ENCODE results near the gene GDF2.

Gene GDF2

GRCh38 chr10:47359626-47360418 lies 37.6 kb downstream of the GDF2 start:
- no peak overlapping the region for H3K4me3 Mint-ChIP-seq
- H3K36me3 Mint-ChIP-seq (ENCODE audit: insufficient read depth): peaks cover 6% of the 10 kb centered on the region
- ATAC-seq (replicated peaks): no peak

GRCh38 chr10:47360419-47361040 lies 38.3 kb downstream of the GDF2 start:
- Mint-ChIP-seq H3K27me3 (peaks cover 7 to 18% of the 10 kb centered on the region in 2 donors), H3K36me3 (ENCODE audit: insufficient read depth) (peaks cover 6% of the 10 kb centered on the region), H3K4me1 (ENCODE audit: low read depth in 2 of 2) (no peaks in the 10 kb centered on the region), H3K4me3 (no peak overlapping the region), H3K27ac (no peak overlapping the region), H3K9me3 (no peaks in the 10 kb centered on the region)
- DNase-seq (no peak), ATAC-seq (replicated peaks) (no peak)

More at GRCh38 chr10:47359626-47360418, 37.6 kb downstream of the GDF2 start:
- no peak for DNase-seq
- H3K4me1 Mint-ChIP-seq (ENCODE audit: low read depth in 2 of 2): no peaks in the 10 kb centered on the region
- peaks cover 0 to 12% of the 10 kb centered on the region in 2 donors for H3K27me3 Mint-ChIP-seq
- H3K9me3 Mint-ChIP-seq: no peaks in the 10 kb centered on the region
- peak overlapping the region in 1 of 2 donors; percentile 13 for H3K27ac Mint-ChIP-seq

GRCh38 chr10:47361293-47361692 lies 39.0 kb downstream of the GDF2 start:
- Mint-ChIP-seq H3K36me3 (ENCODE audit: insufficient read depth) (peaks cover 6% of the 10 kb centered on the region), H3K27me3 (peaks cover 7 to 24% of the 10 kb centered on the region in 2 donors), H3K9me3 (no peaks in the 10 kb centered on the region), H3K4me3 (no peak overlapping the region), H3K27ac (no peak overlapping the region), H3K4me1 (ENCODE audit: low read depth in 2 of 2) (no peaks in the 10 kb centered on the region)
- no peak for DNase-seq
- ATAC-seq (replicated peaks): no peak

DNA sequence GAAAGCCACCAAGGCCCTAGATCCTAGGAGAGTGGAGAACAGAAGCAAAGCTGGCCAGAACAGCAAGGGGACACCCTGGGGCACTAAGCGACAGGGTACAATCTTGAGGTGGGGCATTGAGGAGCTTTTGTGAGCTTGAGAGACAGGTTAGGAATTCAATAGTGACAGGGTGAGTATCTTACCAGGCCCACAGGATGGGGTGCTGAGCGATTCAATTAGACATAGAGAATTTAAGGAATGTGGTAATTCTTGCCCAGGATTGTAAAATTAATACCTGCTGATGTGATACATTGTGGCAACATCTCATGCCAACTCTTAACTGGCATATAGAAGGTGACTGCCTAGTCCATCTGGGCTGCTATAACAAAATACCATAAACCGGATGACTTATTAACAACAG lies 39.9 kb downstream of the GDF2 start:
- ATAC-seq (replicated peaks): no peak

DNA sequence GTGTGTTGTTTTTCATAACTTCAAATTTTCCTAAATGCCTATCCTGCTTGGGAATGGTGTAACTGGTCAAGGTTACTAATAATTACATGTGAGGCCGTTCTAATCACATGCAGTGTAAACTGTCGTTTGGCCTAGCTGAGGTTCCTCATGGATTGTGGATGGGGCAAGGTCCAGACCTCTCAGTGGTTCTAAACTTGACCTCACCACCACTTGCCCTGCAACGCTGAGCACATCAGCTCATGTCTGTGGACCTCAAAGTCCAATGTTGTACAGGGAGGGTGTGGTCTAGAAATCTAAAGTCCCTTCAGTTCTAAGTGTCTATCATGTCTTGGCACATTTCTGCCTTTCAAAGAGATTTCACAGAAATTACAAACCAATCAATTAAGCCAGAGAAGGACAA lies 41.5 kb downstream of the GDF2 start:
- no peak overlapping the region for H3K27ac Mint-ChIP-seq
- no peaks in the 10 kb centered on the region for H3K4me1 Mint-ChIP-seq (ENCODE audit: low read depth in 2 of 2)
- DNase-seq (no peak), ATAC-seq (replicated peaks) (no peak)
- H3K36me3 Mint-ChIP-seq (ENCODE audit: insufficient read depth): peaks cover 2% of the 10 kb centered on the region
- no peaks in the 10 kb centered on the region for H3K9me3 Mint-ChIP-seq
- H3K4me3 Mint-ChIP-seq: no peak overlapping the region
- H3K27me3 Mint-ChIP-seq: peaks cover 7 to 23% of the 10 kb centered on the region in 2 donors

More for the DNA sequence above, 39.9 kb downstream of the GDF2 start:
- DNase-seq: no peak
- peaks cover 7 to 24% of the 10 kb centered on the region in 2 donors for H3K27me3 Mint-ChIP-seq
- H3K9me3 Mint-ChIP-seq: no peaks in the 10 kb centered on the region
- H3K4me3 Mint-ChIP-seq: no peak overlapping the region
- H3K4me1 Mint-ChIP-seq (ENCODE audit: low read depth in 2 of 2): no peaks in the 10 kb centered on the region
- H3K36me3 Mint-ChIP-seq (ENCODE audit: insufficient read depth): peaks cover 4% of the 10 kb centered on the region
- H3K27ac Mint-ChIP-seq: no peak overlapping the region

DNA sequence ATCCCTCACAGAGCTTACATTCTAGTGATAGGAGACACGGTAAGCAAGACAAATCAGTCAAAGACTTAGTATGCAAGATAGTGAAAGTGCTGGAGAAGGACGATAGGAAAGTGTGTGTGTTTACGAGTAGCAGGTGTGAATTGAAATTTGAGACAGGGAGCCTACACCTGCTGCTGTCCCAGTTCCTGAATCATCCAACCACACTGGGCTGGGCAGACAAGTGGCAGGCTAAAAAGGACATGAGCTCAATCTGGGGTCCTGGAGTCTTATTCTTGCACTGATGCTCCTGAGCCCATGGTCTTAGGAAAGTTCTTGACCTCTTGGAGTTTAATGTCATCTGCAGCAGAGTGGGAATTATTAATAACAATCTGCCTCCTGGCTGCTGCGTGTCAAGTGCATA lies 42.1 kb downstream of the GDF2 start:
- Mint-ChIP-seq H3K9me3 (no peaks in the 10 kb centered on the region), H3K27ac (no peak overlapping the region), H3K36me3 (ENCODE audit: insufficient read depth) (peaks cover 2% of the 10 kb centered on the region), H3K27me3 (peaks cover 7 to 17% of the 10 kb centered on the region in 2 donors), H3K4me3 (no peak overlapping the region), H3K4me1 (ENCODE audit: low read depth in 2 of 2) (no peaks in the 10 kb centered on the region)
- ATAC-seq (replicated peaks) (no peak), DNase-seq (no peak)

DNA sequence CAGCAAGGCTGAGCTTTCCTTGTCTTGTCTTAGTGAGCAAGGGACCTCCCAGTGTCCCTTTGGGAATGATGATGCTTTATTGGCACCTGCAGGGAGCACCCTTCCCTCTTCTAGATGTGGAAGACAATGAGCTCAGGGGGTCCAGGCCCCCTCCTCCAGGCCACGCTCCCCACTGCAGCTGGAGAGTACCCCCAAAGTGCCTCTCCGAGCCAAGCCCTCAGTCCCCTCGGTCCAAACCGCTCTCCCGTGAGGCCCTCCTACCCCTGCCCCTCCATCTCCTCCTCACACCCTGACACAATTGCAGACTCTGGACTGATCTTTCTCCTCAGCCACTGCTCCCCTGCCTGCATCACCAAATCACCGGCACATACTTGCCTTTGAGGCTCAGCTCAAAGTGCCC lies 42.7 kb downstream of the GDF2 start:
- Mint-ChIP-seq H3K4me3 (no peak overlapping the region), H3K27me3 (peaks cover 7 to 13% of the 10 kb centered on the region in 2 donors), H3K27ac (no peak overlapping the region)

GRCh38 chr10:47365431-47366180 lies 43.4 kb downstream of the GDF2 start:
- Mint-ChIP-seq H3K27ac (no peak overlapping the region), H3K4me1 (ENCODE audit: low read depth in 2 of 2) (no peaks in the 10 kb centered on the region), H3K27me3 (peaks cover 7 to 13% of the 10 kb centered on the region in 2 donors), H3K9me3 (no peaks in the 10 kb centered on the region), H3K36me3 (ENCODE audit: insufficient read depth) (peaks cover 2% of the 10 kb centered on the region), H3K4me3 (no peak overlapping the region)
- DNase-seq (no peak), ATAC-seq (replicated peaks) (no peak)

More for the DNA sequence above, 42.7 kb downstream of the GDF2 start:
- Mint-ChIP-seq H3K9me3 (no peaks in the 10 kb centered on the region), H3K36me3 (ENCODE audit: insufficient read depth) (peaks cover 2% of the 10 kb centered on the region), H3K4me1 (ENCODE audit: low read depth in 2 of 2) (no peaks in the 10 kb centered on the region)
- ATAC-seq (replicated peaks): no peak
- DNase-seq: no peak

DNA sequence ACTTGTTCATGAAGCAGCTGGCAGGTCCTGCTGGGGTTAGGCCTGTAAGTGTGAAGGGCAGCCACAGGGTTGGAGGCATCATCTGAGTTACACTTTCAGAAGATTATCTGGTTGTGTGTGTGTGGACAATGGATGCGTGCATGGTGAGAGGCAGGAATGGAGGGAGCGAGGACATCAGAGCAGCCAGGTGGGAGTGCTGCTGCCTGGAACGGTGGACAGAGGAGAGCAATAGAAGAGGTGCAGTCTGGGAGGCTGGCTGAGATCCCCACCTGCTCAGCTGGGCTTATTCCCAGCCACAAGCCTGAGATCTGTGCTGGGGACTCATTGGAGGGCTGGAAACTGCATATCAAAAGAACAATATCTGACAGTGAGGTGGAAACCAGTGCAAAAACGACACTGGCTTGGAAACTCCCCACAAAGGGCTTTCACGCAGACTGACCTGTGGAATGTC lies 44.0 kb downstream of the GDF2 start:
- peaks cover 2% of the 10 kb centered on the region for H3K36me3 Mint-ChIP-seq (ENCODE audit: insufficient read depth)
- no peak overlapping the region for H3K4me3 Mint-ChIP-seq
- H3K9me3 Mint-ChIP-seq: no peaks in the 10 kb centered on the region
- no peak for DNase-seq
- no peak for ATAC-seq (replicated peaks)
- no peaks in the 10 kb centered on the region for H3K4me1 Mint-ChIP-seq (ENCODE audit: low read depth in 2 of 2)
- peaks cover 7 to 13% of the 10 kb centered on the region in 2 donors for H3K27me3 Mint-ChIP-seq
- H3K27ac Mint-ChIP-seq: no peak overlapping the region

DNA sequence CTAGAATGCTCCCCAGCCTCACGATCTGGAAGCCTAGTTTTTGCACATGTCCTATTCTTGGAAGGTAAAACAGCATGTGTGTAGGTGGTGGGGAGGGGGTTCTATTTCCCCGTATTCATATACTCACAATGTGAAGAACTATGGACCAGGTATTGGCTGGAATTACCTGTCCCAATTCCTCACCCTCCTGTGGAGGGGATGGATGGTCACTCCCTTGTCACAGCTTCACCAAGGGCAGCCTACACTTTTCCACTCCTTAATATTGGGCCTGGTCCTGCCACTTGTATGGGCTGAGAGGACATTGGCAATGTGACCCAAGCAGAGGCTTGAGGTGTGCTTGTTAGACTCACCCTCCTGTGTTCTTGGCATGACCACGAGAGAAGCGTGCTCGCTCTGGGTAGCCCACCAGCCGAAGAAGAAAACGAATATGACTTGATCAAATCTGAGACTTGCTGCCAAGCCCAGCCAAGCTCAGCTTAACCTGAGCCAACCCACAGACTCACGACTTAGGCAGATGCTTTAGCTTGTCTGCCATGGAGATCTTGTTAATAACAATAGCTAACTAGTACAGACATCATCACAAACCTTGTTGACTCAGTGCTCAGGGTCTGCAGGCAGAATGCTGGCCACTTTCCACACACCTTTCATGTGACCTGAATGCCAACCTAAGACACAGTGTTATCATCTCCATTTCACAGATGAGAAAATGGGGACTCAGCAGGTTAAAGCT lies 44.6 kb downstream of the GDF2 start:
- H3K4me1 Mint-ChIP-seq (ENCODE audit: low read depth in 2 of 2): no peaks in the 10 kb centered on the region
- H3K36me3 Mint-ChIP-seq (ENCODE audit: insufficient read depth): peaks cover 2% of the 10 kb centered on the region
- no peak for DNase-seq
- H3K27me3 Mint-ChIP-seq: peaks cover 7 to 13% of the 10 kb centered on the region in 2 donors
- H3K4me3 Mint-ChIP-seq: no peak overlapping the region
- H3K27ac Mint-ChIP-seq: no peak overlapping the region
- H3K9me3 Mint-ChIP-seq: no peaks in the 10 kb centered on the region
- no peak for ATAC-seq (replicated peaks)

DNA sequence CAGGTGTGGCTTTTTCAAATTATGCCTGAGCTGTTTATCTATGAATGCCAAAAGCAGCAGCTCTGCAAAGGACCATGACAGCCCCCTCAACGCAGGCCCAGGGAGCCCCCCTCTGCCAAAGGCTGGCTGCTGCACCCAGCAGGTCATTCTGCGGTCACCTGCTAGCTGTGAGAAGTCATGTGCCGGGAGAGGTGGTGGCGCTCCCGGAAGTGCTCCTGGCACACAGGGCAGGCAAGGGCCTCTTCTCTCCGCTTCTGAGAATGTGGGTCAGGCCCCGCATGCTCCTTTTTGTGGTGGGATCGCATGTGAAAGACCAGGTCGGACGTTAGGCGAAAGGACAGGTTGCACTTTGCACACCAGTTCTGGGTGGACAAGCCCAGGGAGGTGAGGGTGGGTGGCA lies 45.4 kb downstream of the GDF2 start:
- Mint-ChIP-seq H3K27me3 (peaks cover 7 to 13% of the 10 kb centered on the region in 2 donors), H3K27ac (no peak overlapping the region), H3K36me3 (ENCODE audit: insufficient read depth) (peaks cover 2% of the 10 kb centered on the region), H3K4me3 (no peak overlapping the region), H3K9me3 (no peaks in the 10 kb centered on the region), H3K4me1 (ENCODE audit: low read depth in 2 of 2) (peaks cover 0 to under 1% of the 10 kb centered on the region in 2 donors)
- DNase-seq (no peak), ATAC-seq (replicated peaks) (no peak)

- Mint-ChIP-seq H3K4me3 (no peak overlapping the region), H3K27ac (no peak overlapping the region), H3K27me3 (peaks cover 7 to 23% of the 10 kb centered on the region in 2 donors), H3K4me1 (ENCODE audit: low read depth in 2 of 2) (peaks cover 0 to 2% of the 10 kb centered on the region in 2 donors), H3K36me3 (ENCODE audit: insufficient read depth) (no peaks in the 10 kb centered on the region), H3K9me3 (no peaks in the 10 kb centered on the region)
- ATAC-seq (replicated peaks) (no peak), DNase-seq (no peak)
Measured at GRCh38 chr10:47368431-47369180, 46.4 kb downstream of the GDF2 start.

Measured in effector memory CD8-positive, alpha-beta T cell (primary cell).